Testis (tissue), 3 donors: ENCODE measurements around the gene PCSK4. TPM values are rescaled to one million over a fixed set of nuclear protein-coding genes. Genes with fewer than 3 reads are reported as not detected.

Experiments
- DNase-seq: peaks from one replicate; pipeline ENCODE4 v3.0.0-alpha.2; 2019
- H3K27ac ChIP-seq, 2 donors: fragments of 200-600 bp; sonication (generic); one replicate each; pipeline ENCODE4 v1.5.1; 2019
- H3K27me3 ChIP-seq: fragments of 200-600 bp; sonication (generic); one replicate; pipeline ENCODE4 v1.5.1; 2019
- H3K36me3 ChIP-seq: fragments of 200-600 bp; sonication (generic); one replicate; pipeline ENCODE4 v1.5.1; 2017; ENCODE audit warnings: low read depth; ENCODE audit errors: missing control alignments
- H3K4me1 ChIP-seq: fragments of 200-600 bp; sonication (generic); one replicate; pipeline ENCODE4 v1.5.1; 2019
- H3K4me3 ChIP-seq, 2 donors: fragments of 200-600 bp; sonication (generic); one replicate each; pipeline ENCODE4 v1.5.1; 2017 to 2019
- H3K9me3 ChIP-seq: fragments of 200-600 bp; sonication (generic); one replicate; pipeline ENCODE4 v1.5.1; 2017
- CTCF ChIP-seq, 3 experiments: fragments of 450-650 bp in 2 of 3; fragments of 200-600 bp in 1 of 3; sonication (generic) in 1 of 3; IDR thresholded peaks; one replicate each; pipeline ENCODE4 v1.5.1; 2016 to 2019; ENCODE audit warnings: antibody characterized with exemption in 3 of 3, mild to moderate bottlenecking in 2 of 3, moderate library complexity in 1 of 3
- POLR2A ChIP-seq: fragments of 450-650 bp; IDR thresholded peaks from one replicate; pipeline ENCODE4 v1.6.1; 2017; ENCODE audit warnings: antibody characterized with exemption, mild to moderate bottlenecking, moderate library complexity
- WGBS, 2 donors: methylation state at CpG; one replicate each; pipeline ENCODE4 v1.1.5; 2018; 5-methylcytosine and 5-hydroxymethylcytosine counted together
- intact Hi-C: fragments of 100-400 bp; cut with DNase I; formaldehyde crosslinking; loops from one replicate; pipeline ENCODE4 v1.15.1; 2023; ENCODE audit warnings: low total_unique reads
- polyA plus RNA-seq: library from polyadenylated mRNA; stranded (reverse); fragments of 350-450 nt; fragmentation: Illumina TruSeq; extraction: RNeasy Lipid Tissue Mini Kit (QIAGEN cat#74804); gene quantifications from one replicate; pipeline ENCODE4 v1.2.3, GENCODE V29; 2014; ENCODE audit warnings: low read depth, low replicate concordance; ENCODE audit not compliant: insufficient read depth
- total RNA-seq, 2 donors: library from RNA; depleted of rRNA; stranded (reverse); fragments of >200 nt; gene quantifications; one replicate each; pipeline ENCODE4 v1.2.3, GENCODE V29; 2016

Gene PCSK4
- total and polyA plus RNA-seq, 3 donors from 2014 or later: 108 to 203 (median 179) TPM

DNA sequence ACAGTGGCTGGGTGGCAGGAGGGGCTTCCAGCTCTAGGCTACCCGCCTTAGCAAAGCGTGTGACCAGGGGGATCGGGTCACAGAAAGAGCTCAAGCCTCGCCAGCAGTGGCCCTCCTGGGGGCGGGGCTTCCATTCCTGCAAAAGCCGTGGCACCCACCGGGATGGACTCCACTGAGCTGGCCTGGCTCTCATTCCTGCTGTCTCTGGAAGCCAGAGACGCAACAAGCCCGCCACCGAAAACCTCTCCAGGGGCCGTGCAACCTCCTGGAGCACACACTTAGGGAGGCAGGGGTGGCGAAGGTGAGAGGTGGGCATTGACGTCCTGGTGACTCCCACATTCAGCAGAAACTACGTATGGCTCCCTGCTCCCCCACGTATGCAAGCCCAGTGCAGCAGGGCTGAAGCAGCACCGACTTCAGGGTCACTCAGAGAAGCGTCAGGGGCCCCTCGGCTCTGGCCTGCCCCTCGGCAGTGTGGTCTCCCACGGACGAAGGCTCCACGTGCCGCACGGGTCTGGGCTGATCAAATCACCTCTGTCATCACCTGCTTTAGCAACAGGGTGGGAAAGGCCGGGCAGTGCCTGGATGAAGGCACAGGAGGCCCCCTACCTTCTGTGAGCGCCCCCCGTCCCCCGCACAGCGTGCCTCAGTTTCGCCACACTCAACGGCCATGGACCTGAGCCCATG, 14.3 kb downstream of the PCSK4 start:
- Histone ChIP-seq H3K27ac (no peak overlapping the region), H3K4me1 (peaks cover 22% of the 10 kb centered on the region), H3K36me3 (no peaks in the 10 kb centered on the region), H3K4me3 (no peak overlapping the region), H3K9me3 (no peaks in the 10 kb centered on the region), H3K27me3 (no peaks in the 10 kb centered on the region)
- TF ChIP-seq POLR2A (no peak), CTCF (IDR thresholded peaks at IDR 0.05) (no peak)
- WGBS, 2 donors: 90 to 91% methylated on average over 30 of the region's 31 CpGs
- intact Hi-C loops: no loop called here
- no peak for DNase-seq

- Histone ChIP-seq H3K4me3 (no peak overlapping the region), H3K27ac (no peak overlapping the region), H3K9me3 (no peaks in the 10 kb centered on the region), H3K4me1 (peaks cover 25% of the 10 kb centered on the region), H3K27me3 (no peaks in the 10 kb centered on the region), H3K36me3 (no peaks in the 10 kb centered on the region)
- WGBS, 2 donors: 86 to 92% methylated on average over 10 to 26 of the region's 26 CpGs
- intact Hi-C loops: no loop called here
- TF ChIP-seq CTCF (IDR thresholded peaks at IDR 0.05) (no peak), POLR2A (no peak)
- no peak for DNase-seq
These were observed 15.3 kb downstream of the PCSK4 start for GRCh38 chr19:1474765-1475351.

- intact Hi-C loops: no loop called here
- WGBS, 2 donors: 76 to 100% methylated on average over 6 to 30 of the region's 31 CpGs
- Histone ChIP-seq H3K4me1 (peaks cover 20% of the 10 kb centered on the region), H3K4me3 (no peak overlapping the region), H3K9me3 (no peaks in the 10 kb centered on the region), H3K36me3 (no peaks in the 10 kb centered on the region), H3K27me3 (no peaks in the 10 kb centered on the region), H3K27ac (no peak overlapping the region)
- DNase-seq: no peak
- TF ChIP-seq CTCF (IDR thresholded peaks at IDR 0.05) (no peak), POLR2A (no peak)
These were observed 16.0 kb downstream of the PCSK4 start for GRCh38 chr19:1474011-1474764.

- no peaks in the 10 kb centered on the region for H3K36me3 ChIP-seq
- H3K4me3 ChIP-seq: no peak overlapping the region
- no peak for DNase-seq
- no peaks in the 10 kb centered on the region for H3K27me3 ChIP-seq
- WGBS, 2 donors: 73 to 88% methylated on average over 13 to 20 of the region's 20 CpGs
- H3K9me3 ChIP-seq: no peaks in the 10 kb centered on the region
- intact Hi-C loops: no loop called here
- H3K4me1 ChIP-seq: peaks cover 22% of the 10 kb centered on the region
- no peak overlapping the region for H3K27ac ChIP-seq
- TF ChIP-seq POLR2A: no peak
These were observed 16.9 kb downstream of the PCSK4 start for GRCh38 chr19:1473085-1473851.
